ENCODE data around the gene CARD6.
"Not testable (repeated sequence)": the region's sequence is repeated elsewhere in the genome, so short reads cannot be mapped to it uniquely, and the experiment has no call there.

The CARD6 gene

GRCh38 chr5:40828021-40828631, 13.0 kb upstream of the CARD6 start:
- no peak for DNase-seq

GRCh38 chr5:40828690-40829661, 12.2 kb upstream of the CARD6 start:
- DNase-seq, result no peak

GRCh38 chr5:40829748-40830533, 11.2 kb upstream of the CARD6 start:
- no peak for DNase-seq

- DNase-seq, result no peak
Measured at GRCh38 chr5:40831346-40832210, 9.6 kb upstream of the CARD6 start.

- no peak for DNase-seq
Measured at GRCh38 chr5:40832345-40832744, 8.8 kb upstream of the CARD6 start.

GRCh38 chr5:40833712-40834229, 7.4 kb upstream of the CARD6 start:
- DNase-seq, result no peak

GRCh38 chr5:40834391-40834848, 6.7 kb upstream of the CARD6 start:
- DNase-seq, result no peak

GRCh38 chr5:40834849-40835787, 6.0 kb upstream of the CARD6 start, which contains the start of gene RPL37:
RPL37 (minus strand) TSS chr5:40835222; CDS start chr5:40835185, 37 bp downstream.
- DNase-seq, result peak; percentile 96 to 98

GRCh38 chr5:40838086-40838485, 3.1 kb upstream of the CARD6 start:
- no peak for DNase-seq

GRCh38 chr5:40842351-40842750, 1.2 kb downstream of the CARD6 start:
- no peak for DNase-seq

- DNase-seq, result no peak
Measured at GRCh38 chr5:40844565-40844964, 3.4 kb downstream of the CARD6 start.

- DNase-seq, result no peak
Measured at GRCh38 chr5:40846371-40846770, 5.2 kb downstream of the CARD6 start.

GRCh38 chr5:40847525-40847924, 6.4 kb downstream of the CARD6 start:
- no peak for DNase-seq

- no peak for DNase-seq
Measured at GRCh38 chr5:40853632-40854192, 12.5 kb downstream of the CARD6 start.

GRCh38 chr5:40860711-40861110, 19.5 kb downstream of the CARD6 start:
- no peak for DNase-seq

GRCh38 chr5:40865004-40865403, 23.8 kb downstream of the CARD6 start:
- not testable (repeated sequence) for DNase-seq

GRCh38 chr5:40866844-40867243, 25.7 kb downstream of the CARD6 start:
- DNase-seq, result no peak

GRCh38 chr5:40869384-40869783, 28.2 kb downstream of the CARD6 start:
- DNase-seq, result no peak

- DNase-seq, result no peak
Measured at GRCh38 chr5:40871177-40871576, 30.0 kb downstream of the CARD6 start.

- not testable (repeated sequence) for DNase-seq
Measured at GRCh38 chr5:40872253-40872652, 31.1 kb downstream of the CARD6 start.
